Neuron (in vitro differentiated cells): Measurements from ENCODE around the gene HCN2.
A peak's percentile ranks its signal among the peaks of the same experiment; 100 is the strongest.
"Not testable (repeated sequence)": the region's sequence is repeated elsewhere in the genome, so short reads cannot be mapped to it uniquely, and the experiment has no call there.

Experiments used
- H2AFZ ChIP-seq: one replicate; pipeline ENCODE4 v1.6.1; 2013; ENCODE audit warnings: low read depth, mild to moderate bottlenecking, inconsistent platforms, low read length, moderate library complexity
- H3K27me3 ChIP-seq: one replicate; pipeline ENCODE4 v1.6.1; 2013; ENCODE audit warnings: low read length; ENCODE audit not compliant: insufficient read depth
- H3K36me3 ChIP-seq: one replicate; pipeline ENCODE4 v1.6.1; 2013; ENCODE audit warnings: low read length; ENCODE audit not compliant: insufficient read depth
- H3K4me1 ChIP-seq: one replicate; pipeline ENCODE4 v1.6.1; 2013; ENCODE audit warnings: low read length; ENCODE audit not compliant: insufficient read depth
- H3K4me3 ChIP-seq: 2 replicates; pipeline ENCODE4 v1.5.1; 2013; ENCODE audit warnings: mild to moderate bottlenecking, low read length, moderate library complexity
- H3K9me3 ChIP-seq: one replicate; pipeline ENCODE4 v1.6.1; 2013; ENCODE audit warnings: low read length

The HCN2 gene

DNA sequence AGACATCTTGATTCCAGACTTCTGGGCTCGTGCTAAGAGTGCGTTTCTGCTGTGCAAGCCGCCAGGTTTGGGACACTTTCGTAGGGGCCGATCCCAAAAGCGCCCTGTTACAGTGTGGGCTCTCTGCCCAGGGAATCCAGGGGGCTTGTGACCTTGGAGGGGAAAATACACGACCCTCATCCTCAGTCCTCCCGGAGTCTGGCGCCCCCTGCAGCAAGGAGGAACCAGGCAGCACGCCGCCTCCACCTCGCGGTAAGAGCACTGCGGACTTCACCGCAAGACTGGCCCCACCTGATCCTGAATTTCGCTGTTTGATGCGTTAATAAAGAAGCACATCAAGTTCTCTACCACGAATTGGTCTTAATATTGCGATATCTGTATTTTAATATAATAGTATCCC is 38.5 kb downstream of the HCN2 start:
- Histone ChIP-seq H3K27me3 (no peaks in the 10 kb centered on the region), H3K4me3 (no peak overlapping the region), H3K36me3 (peaks cover 22% of the 10 kb centered on the region), H2AFZ (no peak overlapping the region), H3K9me3 (no peaks in the 10 kb centered on the region), H3K4me1 (peaks cover 15% of the 10 kb centered on the region)

DNA sequence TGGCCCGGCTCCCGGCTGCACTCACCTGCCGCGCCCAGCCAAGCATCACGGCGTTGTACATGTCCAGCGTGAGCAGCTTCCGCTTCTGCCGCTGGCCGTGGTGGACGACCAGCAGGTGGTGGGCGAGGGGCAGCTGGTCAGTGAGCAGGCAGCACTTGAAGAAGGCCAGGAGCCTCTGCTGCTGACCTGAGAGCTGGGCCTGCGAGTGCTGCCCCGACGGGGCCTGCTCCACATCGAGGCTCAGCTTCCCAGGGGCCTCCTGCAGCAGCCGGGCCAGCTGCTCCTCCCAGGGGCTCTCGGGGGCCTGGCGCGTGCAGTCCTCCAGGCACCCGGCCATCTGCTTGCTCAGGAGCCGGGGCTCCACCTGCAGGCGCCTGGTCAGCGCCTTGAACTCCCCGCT is 39.8 kb downstream of the HCN2 start:
- not testable (repeated sequence) for H3K27me3 ChIP-seq, H3K4me3 ChIP-seq, H3K9me3 ChIP-seq

DNA sequence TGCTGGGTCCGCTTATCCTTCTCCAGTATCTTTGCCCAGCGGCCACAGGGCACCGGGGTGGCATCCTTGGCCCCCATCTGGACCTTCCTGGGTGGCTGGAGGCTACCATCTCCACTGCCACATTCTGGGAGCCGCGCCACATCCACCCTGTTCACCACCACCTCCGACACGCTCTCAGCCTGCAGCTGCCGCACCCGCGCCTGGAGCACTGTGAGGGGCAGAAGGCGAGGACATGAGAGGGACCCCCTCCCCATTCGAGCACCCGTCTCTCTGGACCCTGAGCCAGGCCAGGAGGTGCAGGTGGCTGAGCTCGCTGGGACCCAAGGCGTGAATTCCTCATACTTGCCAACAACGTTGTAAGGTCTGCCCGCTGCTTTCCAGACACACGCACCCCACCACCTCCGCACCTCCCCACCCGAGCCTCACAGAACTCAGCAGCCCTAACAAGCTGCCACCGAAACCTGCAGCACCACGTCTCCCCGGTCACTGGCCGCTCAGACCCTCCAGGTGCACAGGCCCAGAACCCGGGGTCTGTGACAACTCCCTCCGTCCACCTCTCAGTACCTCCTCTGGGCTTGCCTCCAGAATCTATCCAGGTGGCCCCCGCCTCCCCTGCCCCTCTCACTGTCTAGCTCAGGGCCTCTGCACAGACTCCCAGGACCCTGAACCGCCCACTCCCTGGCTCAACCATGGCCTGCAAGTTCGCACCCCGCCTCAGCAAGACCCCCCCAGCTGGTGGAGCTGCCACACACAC is 40.5 kb downstream of the HCN2 start:
- no peaks in the 10 kb centered on the region for H3K27me3 ChIP-seq
- H2AFZ ChIP-seq = no peak overlapping the region
- peaks cover 9% of the 10 kb centered on the region for H3K4me1 ChIP-seq
- no peaks in the 10 kb centered on the region for H3K9me3 ChIP-seq
- H3K36me3 ChIP-seq = peaks cover 20% of the 10 kb centered on the region
- no peak overlapping the region for H3K4me3 ChIP-seq

More for the DNA sequence above, 39.8 kb downstream of the HCN2 start:
- peaks cover 21% of the 10 kb centered on the region for H3K36me3 ChIP-seq
- H3K4me1 ChIP-seq, H2AFZ ChIP-seq: not testable (repeated sequence)

DNA sequence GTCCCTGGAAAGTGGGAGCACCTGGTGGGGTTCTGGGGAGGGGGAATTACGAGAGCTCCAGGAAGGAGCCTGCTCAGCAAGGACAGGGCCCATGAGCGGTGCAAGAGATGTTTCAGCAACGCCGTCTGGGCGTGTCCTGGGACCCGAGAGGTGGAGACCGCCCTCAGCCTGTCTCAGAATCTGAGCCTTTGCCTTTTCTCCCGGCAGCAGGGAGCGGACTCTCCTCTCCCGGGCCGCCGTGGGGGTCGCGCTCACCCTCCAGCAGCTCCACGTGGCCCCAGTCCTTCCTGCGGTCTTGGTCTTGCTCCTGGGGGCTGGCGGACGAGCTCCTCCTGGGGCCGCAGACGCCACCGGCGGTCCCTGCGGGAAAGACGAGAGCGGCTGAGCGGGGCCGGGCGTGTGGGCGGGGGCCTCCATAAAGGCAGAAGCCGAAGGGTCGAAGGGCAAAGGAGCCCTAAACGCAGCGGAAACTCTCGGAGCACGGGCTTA is 42.9 kb downstream of the HCN2 start:
- Histone ChIP-seq H2AFZ (peak overlapping the region; percentile 49), H3K36me3 (peaks cover 14% of the 10 kb centered on the region), H3K9me3 (no peaks in the 10 kb centered on the region), H3K27me3 (no peaks in the 10 kb centered on the region), H3K4me3 (peak overlapping the region; percentile 71), H3K4me1 (peaks cover 9% of the 10 kb centered on the region)

DNA sequence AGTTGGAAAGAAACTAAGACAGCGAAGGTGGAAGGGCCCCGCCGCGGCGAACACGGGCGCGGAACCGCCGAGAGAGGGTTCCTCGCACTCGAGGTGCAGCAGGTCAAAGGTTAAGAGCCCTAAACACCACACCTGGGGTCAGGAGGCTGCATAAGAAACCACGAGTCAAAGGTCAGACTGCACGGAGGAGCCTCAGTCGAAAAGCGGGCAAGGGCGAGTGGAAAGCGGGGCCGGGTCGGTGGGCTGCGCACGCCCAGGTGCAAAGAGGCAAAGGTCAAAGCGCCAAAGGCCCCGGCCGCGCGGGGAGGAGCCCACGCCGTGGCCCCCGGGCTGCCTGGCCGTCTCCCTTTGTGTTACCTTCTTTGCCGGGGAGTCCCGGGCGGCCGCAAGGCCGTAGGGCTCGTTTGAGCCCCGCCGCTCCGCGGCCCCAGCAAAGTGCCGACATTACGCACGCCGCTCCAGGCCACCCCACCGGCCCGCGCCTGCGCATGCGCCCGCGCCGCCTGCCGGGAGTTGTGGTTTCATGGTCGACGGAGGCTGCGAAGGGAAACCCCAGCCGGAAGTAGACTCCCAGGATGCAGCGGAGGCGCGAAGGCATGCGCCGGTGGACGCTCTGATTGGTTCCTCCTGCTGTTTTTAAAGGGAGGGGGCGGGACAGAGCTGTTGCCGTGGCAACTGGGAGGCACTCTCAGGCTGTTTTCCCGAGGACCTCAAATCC is 43.5 kb downstream of the HCN2 start, which contains the start of gene POLRMT:
Gene POLRMT, minus strand, starts transcription at position 470 of the 718 bp plus-strand sequence. Its CDS starts 25 bp downstream, at position 445.
- peak within 1 kb of the TSS; percentile 69 for H2AFZ ChIP-seq
- H3K27me3 ChIP-seq = no peaks in the 10 kb centered on the region
- peaks cover 9% of the 10 kb centered on the region for H3K4me1 ChIP-seq
- peak within 1 kb of the TSS; percentile 71 for H3K4me3 ChIP-seq
- peaks cover 12% of the 10 kb centered on the region for H3K36me3 ChIP-seq
- H3K9me3 ChIP-seq = no peaks in the 10 kb centered on the region

DNA sequence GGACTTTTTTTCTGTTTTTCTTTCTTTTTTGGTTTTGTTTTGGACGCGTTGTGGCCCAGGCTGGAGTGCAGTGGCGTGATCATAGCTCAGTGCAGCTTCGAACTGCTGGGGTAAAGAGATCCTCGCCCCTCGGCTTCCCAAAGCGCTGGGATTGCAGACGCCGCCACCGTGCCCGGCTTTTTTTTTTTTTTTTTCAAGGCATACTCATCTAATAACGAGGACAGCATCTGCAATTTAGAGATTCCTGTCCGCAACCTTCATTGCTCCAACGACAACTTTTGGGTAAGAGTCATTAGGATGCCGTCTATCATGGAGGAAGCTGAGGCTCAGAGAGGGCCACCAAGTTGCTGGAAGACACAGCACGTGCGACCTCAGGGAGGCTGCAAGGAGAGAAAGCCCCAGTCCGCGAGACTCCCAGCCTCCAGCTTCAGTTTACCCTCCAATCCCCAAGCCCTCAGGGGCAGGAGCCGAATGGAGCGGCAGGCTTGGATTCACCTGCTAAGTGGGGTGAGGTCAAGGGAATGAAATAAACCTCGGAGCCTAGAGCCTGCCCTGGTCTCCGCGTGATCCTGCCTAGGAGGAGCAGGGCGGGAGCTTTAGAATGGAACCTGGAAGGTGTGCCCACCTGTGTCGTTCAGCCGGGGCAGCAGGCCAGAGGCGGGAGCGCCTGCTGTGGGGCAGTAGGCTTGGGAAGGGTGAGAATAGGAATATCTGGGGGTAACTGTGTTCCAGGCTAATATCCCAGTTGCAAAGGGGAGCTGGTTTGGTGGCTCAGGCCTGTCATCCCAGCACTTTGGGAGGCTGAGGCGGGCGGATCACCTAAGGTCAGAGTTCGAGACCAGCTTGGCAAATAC is 44.3 kb downstream of the HCN2 start:
- H3K4me1 ChIP-seq = peaks cover 10% of the 10 kb centered on the region
- peak overlapping the region; percentile 69 for H2AFZ ChIP-seq
- H3K27me3 ChIP-seq = no peaks in the 10 kb centered on the region
- peak overlapping the region; percentile 71 for H3K4me3 ChIP-seq
- peaks cover 6% of the 10 kb centered on the region for H3K36me3 ChIP-seq
- H3K9me3 ChIP-seq = no peaks in the 10 kb centered on the region

DNA sequence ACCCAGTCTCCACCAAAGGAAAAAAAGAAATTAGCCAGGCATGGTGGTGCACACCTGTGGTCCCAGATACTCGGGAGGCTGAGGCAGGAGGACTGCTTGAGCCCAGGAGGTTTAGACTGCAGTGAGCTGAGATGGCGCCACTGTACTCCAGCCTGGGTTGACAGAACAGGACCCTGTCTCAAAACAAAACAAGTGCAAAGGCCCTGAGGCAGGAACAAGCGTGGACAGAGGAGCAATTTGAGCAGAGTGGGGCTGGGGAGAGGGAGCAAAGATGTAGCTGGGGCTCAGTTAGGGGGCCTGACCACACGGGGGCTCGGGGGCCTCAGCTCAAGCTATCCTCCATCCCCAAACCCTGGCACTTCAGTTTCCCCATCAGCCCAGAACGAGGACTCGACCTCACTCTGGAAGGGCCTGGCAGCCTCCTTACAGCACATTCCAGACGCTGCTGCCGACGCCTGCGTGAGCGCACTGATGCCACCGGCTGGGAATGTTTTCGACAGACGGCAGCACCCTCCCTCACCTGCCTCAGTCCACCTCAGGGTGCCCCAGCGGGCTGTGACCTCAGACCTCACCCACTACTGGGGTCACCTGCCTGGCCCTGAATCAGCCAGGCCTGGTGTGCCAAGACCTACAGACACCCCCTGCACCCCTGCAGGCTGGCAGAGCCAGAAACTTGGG is 45.4 kb downstream of the HCN2 start:
- Histone ChIP-seq H3K27me3 (no peaks in the 10 kb centered on the region), H3K36me3 (peaks cover 2% of the 10 kb centered on the region), H3K9me3 (no peaks in the 10 kb centered on the region), H2AFZ (no peak overlapping the region), H3K4me3 (no peak overlapping the region), H3K4me1 (peaks cover 10% of the 10 kb centered on the region)

DNA sequence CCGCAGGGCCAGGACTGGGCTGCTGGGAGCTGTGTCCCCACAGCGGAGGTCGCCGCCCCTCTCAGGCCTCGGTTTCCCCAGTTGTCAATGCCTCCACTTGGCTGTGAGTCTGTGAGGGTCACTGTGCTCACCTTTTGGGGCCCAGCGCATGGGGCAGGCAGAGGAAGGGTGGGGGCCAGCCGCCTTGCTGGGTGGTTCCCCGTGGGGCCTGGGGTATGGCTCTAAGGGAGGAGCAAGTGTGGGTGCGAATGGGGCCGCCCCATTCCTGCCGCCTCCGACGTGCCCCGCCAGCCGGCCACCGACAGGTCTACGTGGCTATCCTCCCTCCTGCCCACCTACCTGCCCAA is 49.2 kb downstream of the HCN2 start:
- no peaks in the 10 kb centered on the region for H3K27me3 ChIP-seq
- H3K9me3 ChIP-seq = no peaks in the 10 kb centered on the region
- peaks cover 6% of the 10 kb centered on the region for H3K4me1 ChIP-seq
- H3K4me3 ChIP-seq = peak overlapping the region; percentile 34
- no peaks in the 10 kb centered on the region for H3K36me3 ChIP-seq
- H2AFZ ChIP-seq = no peak overlapping the region

DNA sequence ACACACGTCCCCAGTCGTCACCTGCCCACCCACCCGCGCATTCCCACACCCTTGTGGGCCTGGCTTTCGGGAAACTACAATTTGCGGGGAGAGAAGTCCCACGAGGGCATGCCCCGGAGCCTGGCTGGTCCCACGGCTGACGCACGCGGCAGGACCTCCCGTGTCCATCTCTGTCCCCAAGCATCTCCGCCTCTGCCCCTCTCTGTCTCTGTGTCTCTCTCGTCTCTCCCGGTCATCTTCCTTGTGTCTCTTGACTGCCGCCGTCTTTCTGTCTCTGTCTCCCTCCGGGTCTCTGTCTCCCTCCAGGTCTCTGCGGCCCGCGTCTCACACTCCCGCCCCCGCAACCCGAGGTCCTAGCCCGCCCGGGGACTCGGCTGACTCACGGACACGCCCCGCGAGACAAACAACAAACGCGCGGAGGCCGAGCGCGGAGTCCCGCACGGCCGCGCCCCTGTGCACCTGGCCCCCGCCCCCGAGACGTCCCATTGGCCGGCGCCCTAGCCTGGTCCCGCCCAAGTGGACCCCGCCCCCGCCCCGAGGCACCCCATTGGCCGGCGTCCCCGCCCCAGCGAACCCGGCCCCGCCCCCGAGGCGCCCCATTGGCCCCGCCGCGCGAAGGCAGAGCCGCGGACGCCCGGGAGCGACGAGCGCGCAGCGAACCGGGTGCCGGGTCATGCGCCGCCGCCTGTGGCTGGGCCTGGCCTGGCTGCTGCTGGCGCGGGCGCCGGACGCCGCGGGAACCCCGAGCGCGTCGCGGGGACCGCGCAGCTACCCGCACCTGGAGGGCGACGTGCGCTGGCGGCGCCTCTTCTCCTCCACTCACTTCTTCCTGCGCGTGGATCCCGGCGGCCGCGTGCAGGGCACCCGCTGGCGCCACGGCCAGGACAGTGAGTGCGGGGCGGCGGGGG is 49.8 kb downstream of the HCN2 start, which contains the start of gene FGF22:
Gene FGF22, plus strand, starts transcription at position 627 of the 908 bp plus-strand sequence. Its CDS starts 47 bp downstream, at position 674.
- peaks cover 1% of the 10 kb centered on the region for H3K4me1 ChIP-seq

DNA sequence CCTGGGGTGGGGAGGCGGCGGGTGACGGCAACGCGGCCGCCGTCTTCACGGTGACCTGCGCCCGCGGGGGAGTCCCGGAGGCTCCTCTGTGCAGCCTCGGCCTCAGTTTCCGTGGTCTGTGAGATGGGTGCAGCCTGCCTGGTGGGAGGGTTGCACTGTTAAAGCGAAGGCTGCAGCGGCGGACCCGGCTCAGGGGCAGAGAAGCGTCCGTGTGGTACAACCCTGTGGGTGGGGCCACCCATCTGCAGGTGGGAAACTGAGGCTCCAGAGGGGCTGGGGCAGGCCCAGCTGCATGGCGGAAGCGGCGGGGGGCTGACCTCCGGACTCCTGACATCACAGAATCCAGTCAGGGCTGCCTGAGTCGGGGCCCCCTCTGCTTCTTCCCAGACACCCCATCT is 50.5 kb downstream of the HCN2 start:
- H3K36me3 ChIP-seq = no peaks in the 10 kb centered on the region
- H3K27me3 ChIP-seq = no peaks in the 10 kb centered on the region
- no peak overlapping the region for H2AFZ ChIP-seq
- H3K9me3 ChIP-seq = no peaks in the 10 kb centered on the region
- H3K4me3 ChIP-seq = no peak overlapping the region
- peaks cover 1% of the 10 kb centered on the region for H3K4me1 ChIP-seq

More for the DNA sequence above, 49.8 kb downstream of the HCN2 start, which contains the start of gene FGF22:
- Histone ChIP-seq H3K9me3 (no peaks in the 10 kb centered on the region), H2AFZ (no peak within 1 kb of the TSS), H3K4me3 (peak within 1 kb of the TSS; percentile 34), H3K36me3 (no peaks in the 10 kb centered on the region), H3K27me3 (no peaks in the 10 kb centered on the region)

DNA sequence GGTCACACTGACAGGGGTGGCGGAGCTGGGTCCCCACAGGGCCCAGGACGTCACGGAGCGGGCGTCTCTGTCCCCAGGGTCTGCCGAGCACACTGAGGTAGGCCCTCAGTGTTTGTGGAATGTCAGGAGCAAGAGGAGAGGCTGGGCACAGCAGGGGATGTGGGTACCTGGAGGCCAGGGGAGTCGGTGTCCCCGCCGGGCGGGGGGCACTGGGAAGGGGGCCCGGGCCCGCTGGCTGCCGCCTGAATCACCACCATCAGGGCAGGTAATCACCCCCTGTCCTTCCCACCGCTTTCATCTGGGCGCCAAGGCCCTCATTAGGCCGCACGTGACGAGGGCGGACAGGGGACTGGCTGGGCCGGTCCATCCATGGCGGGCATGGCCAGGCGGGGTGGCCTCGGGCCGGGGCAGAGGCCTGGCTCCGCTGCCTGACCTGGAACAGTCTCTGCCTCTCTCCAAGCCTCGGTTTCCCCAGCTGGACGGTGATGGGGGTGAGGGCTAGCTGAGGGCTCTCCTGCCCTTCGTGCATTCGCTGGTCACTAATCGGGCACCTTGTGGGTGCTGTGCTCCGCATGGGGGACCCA is 51.0 kb downstream of the HCN2 start:
- H3K9me3 ChIP-seq = no peaks in the 10 kb centered on the region
- H3K4me1 ChIP-seq = peaks cover 1% of the 10 kb centered on the region
- H3K27me3 ChIP-seq = no peaks in the 10 kb centered on the region
- H3K4me3 ChIP-seq = no peak overlapping the region
- H3K36me3 ChIP-seq = peaks cover 2% of the 10 kb centered on the region
- no peak overlapping the region for H2AFZ ChIP-seq
